ENCODE results near the gene KRAS.

GRCh38 chr12:25250744-25251730, at the start of gene KRAS:
- TF ChIP-seq, protein P1, sequence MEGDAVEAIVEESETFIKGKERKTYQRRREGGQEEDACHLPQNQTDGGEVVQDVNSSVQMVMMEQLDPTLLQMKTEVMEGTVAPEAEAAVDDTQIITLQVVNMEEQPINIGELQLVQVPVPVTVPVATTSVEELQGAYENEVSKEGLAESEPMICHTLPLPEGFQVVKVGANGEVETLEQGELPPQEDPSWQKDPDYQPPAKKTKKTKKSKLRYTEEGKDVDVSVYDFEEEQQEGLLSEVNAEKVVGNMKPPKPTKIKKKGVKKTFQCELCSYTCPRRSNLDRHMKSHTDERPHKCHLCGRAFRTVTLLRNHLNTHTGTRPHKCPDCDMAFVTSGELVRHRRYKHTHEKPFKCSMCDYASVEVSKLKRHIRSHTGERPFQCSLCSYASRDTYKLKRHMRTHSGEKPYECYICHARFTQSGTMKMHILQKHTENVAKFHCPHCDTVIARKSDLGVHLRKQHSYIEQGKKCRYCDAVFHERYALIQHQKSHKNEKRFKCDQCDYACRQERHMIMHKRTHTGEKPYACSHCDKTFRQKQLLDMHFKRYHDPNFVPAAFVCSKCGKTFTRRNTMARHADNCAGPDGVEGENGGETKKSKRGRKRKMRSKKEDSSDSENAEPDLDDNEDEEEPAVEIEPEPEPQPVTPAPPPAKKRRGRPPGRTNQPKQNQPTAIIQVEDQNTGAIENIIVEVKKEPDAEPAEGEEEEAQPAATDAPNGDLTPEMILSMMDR (IDR thresholded peaks at IDR 0.05), result peak in 2 of 4 experiments; percentile 3 to 13
- peak; percentile 82 for TF ChIP-seq POLR2AphosphoS5 (IDR thresholded peaks at IDR 0.05)

Data from prostate gland (tissue), 2 donors.